Panc1 (cell line): ENCODE data around the gene NEGR1. TPM values are rescaled to one million over a fixed set of nuclear protein-coding genes. Genes with fewer than 3 reads are reported as not detected.

ENCODE experiments used
- ATAC-seq: fragments of 200-7000 bp; cut with Tn5 transposase; 2 replicates; pipeline ENCODE4 v1.9.1; 2020; ENCODE audit warnings: mild to moderate bottlenecking, moderate library complexity
- BruUV-seq: library from RNA; stranded (reverse); fragments of 400-500 nt; replicated peaks from 2 replicates; lab custom pipeline; 2021; lab: Mats Ljungman, UMichigan
- CTCF ChIA-PET: fragments of 300-600 bp; sonication (Branson Sonifier 250); formaldehyde crosslinking; loops from one replicate; lab custom pipeline; 2022; ENCODE audit warnings: antibody characterized with exemption; lab: Charles Lee
- POLR2A ChIA-PET: fragments of 300-600 bp; sonication (Branson Sonifier 250); formaldehyde crosslinking; loops from one replicate; lab custom pipeline; 2022; ENCODE audit warnings: antibody characterized with exemption; lab: Charles Lee
- DNase-seq: peaks from one replicate; pipeline ENCODE4 v3.0.0-alpha.2; 2010; ENCODE audit warnings: low read depth, low spot score
- H3K27ac ChIP-seq: 2 replicates; pipeline ENCODE4 v1.5.1; 2011; ENCODE audit warnings: mild to moderate bottlenecking, low read length, inconsistent platforms
- H3K27me3 ChIP-seq: fragments of 200-500 bp; sonication (Bioruptor generic); 2 replicates; pipeline ENCODE4 v1.6.0; 2014; ENCODE audit warnings: low read length, inconsistent platforms; ENCODE audit not compliant: control insufficient read depth, insufficient read depth
- H3K36me3 ChIP-seq: fragments of 200-500 bp; sonication (Bioruptor generic); 2 replicates; pipeline ENCODE4 v1.5.1; 2014; ENCODE audit warnings: inconsistent platforms, mild to moderate bottlenecking, low read length, moderate library complexity; ENCODE audit not compliant: control insufficient read depth, insufficient read depth
- H3K4me1 ChIP-seq: 2 replicates; pipeline ENCODE4 v1.5.1; 2011; ENCODE audit warnings: inconsistent platforms, mild to moderate bottlenecking, low read length, moderate library complexity; ENCODE audit not compliant: control insufficient read depth, insufficient read depth
- H3K4me3 ChIP-seq, 2 experiments: 2 replicates each; pipeline ENCODE4 v1.5.1; 2011 to 2012; ENCODE audit warnings: low read depth in 2 of 2, low read length in 2 of 2, mild to moderate bottlenecking in 2 of 2, inconsistent platforms in 1 of 2, moderate library complexity in 1 of 2
- H3K9me3 ChIP-seq: fragments of 200-500 bp; sonication (Bioruptor generic); 2 replicates; pipeline ENCODE4 v1.5.1; 2014; ENCODE audit warnings: low read depth, mild to moderate bottlenecking, inconsistent platforms, low read length, moderate library complexity; ENCODE audit not compliant: control insufficient read depth, insufficient read depth
- CTCF ChIP-seq: fragments of 450-650 bp; IDR thresholded peaks from 2 replicates; pipeline ENCODE4 v1.5.1; 2017; ENCODE audit warnings: mild to moderate bottlenecking
- POLR2AphosphoS5 ChIP-seq: IDR thresholded peaks from 2 replicates; pipeline ENCODE4 v1.6.1; 2012; ENCODE audit warnings: mild to moderate bottlenecking, low read depth, low read length, moderate library complexity
- REST ChIP-seq, 2 experiments: IDR thresholded peaks; 2 replicates each; pipeline ENCODE4 v1.6.1; 2011 to 2012; ENCODE audit warnings: low read depth in 2 of 2, control low read depth in 1 of 2, low read length in 1 of 2, mild to moderate bottlenecking in 1 of 2, moderate library complexity in 1 of 2; ENCODE audit not compliant: insufficient read depth in 1 of 2
- SIN3A ChIP-seq: IDR thresholded peaks from 2 replicates; pipeline ENCODE4 v1.6.1; 2012; ENCODE audit warnings: low read depth, mild to moderate bottlenecking, low read length, moderate library complexity, borderline replicate concordance; ENCODE audit not compliant: insufficient read depth
- TCF7L2 ChIP-seq: IDR thresholded peaks from 2 replicates; pipeline ENCODE4 v1.6.1; 2011; ENCODE audit warnings: mild to moderate bottlenecking, low read depth, low read length, inconsistent platforms
- in situ Hi-C: cut with HindIII; loops from 2 replicates; pipeline ENCODE4 v1.10.0; 2016; ENCODE audit warnings: low sequenced_read_pairs, low pct_unique_long_range_greater_than_20kb
- intact Hi-C: fragments of 100-400 bp; cut with micrococcal nuclease; formaldehyde crosslinking; loops from one replicate; pipeline ENCODE4 v1.10.0; 2022; ENCODE audit not compliant: unreplicated experiment
- total RNA-seq: library from RNA; stranded (reverse); gene quantifications from one replicate; pipeline ENCODE4 v1.2.1, GENCODE V29; 2021; ENCODE audit not compliant: unreplicated experiment

The NEGR1 gene
- total RNA-seq, 1 experiment from 2014 or later: 2.7 TPM

GRCh38 chr1:71755441-71755840 is 526.9 kb downstream of the NEGR1 start:
- intact Hi-C loops (no loop called here), in situ Hi-C loops (no loop called here)
- Histone ChIP-seq H3K36me3 (no peaks in the 10 kb centered on the region), H3K4me3 (no peak overlapping the region), H3K27ac (no peak overlapping the region), H3K9me3 (no peaks in the 10 kb centered on the region), H3K4me1 (no peaks in the 10 kb centered on the region), H3K27me3 (no peaks in the 10 kb centered on the region)
- POLR2A ChIA-PET: no interaction called here
- ATAC-seq (no peak), DNase-seq (no peak)
- no peak for TF ChIP-seq SIN3A
- TF ChIP-seq CTCF: no peak
- TF ChIP-seq POLR2AphosphoS5: no peak
- TF ChIP-seq REST (IDR thresholded peaks at IDR 0.05; ENCODE audit: insufficient read depth in 1 of 2, low read depth in 2 of 2, low read length in 1 of 2): no peak
- no peak for TF ChIP-seq TCF7L2
- CTCF ChIA-PET: no interaction called here
- BruUV-seq: no TSS peak

GRCh38 chr1:71753746-71754145 is 528.6 kb downstream of the NEGR1 start:
- no peak for TF ChIP-seq SIN3A
- TF ChIP-seq CTCF: no peak
- TF ChIP-seq POLR2AphosphoS5: no peak
- TF ChIP-seq TCF7L2: no peak
- TF ChIP-seq REST (IDR thresholded peaks at IDR 0.05; ENCODE audit: insufficient read depth in 1 of 2, low read depth in 2 of 2, low read length in 1 of 2): no peak
- no peaks in the 10 kb centered on the region for H3K9me3 ChIP-seq
- H3K36me3 ChIP-seq: no peaks in the 10 kb centered on the region; the same call in 1 of the 2 replicates
- no peak for DNase-seq
- ChIA-PET POLR2A (interaction anchor here (0.5 kb wide), 2 partner anchors 21 to 266 kb away, joined by 3 read pairs; no protein-coding TSS in a partner anchor), CTCF (no interaction called here)
- no peak overlapping the region for H3K27ac ChIP-seq
- no peak overlapping the region for H3K4me3 ChIP-seq
- intact Hi-C loops: no loop called here
- no peaks in the 10 kb centered on the region for H3K27me3 ChIP-seq
- ATAC-seq: no peak
- in situ Hi-C loops: no loop called here
- BruUV-seq: no TSS peak
- H3K4me1 ChIP-seq: no peaks in the 10 kb centered on the region
